GM23338 (cell line): ENCODE measurements around the gene BEGAIN. TPM values are rescaled to one million over a fixed set of nuclear protein-coding genes. Genes with fewer than 3 reads are reported as not detected.

ENCODE experiments used
- ATAC-seq: fragments of 200-7000 bp; cut with Tn5 transposase; 3 replicates; pipeline ENCODE4 v1.9.1; 2020
- DNase-seq: peaks from one replicate; pipeline ENCODE4 v3.0.0-alpha.2; 2015; ENCODE audit warnings: low spot score
- H2AFZ ChIP-seq: fragments of 200-600 bp; sonication (generic); 2 replicates; pipeline ENCODE4 v1.8.0; 2016; ENCODE audit warnings: antibody characterized with exemption, mild to moderate bottlenecking, moderate library complexity
- H3F3A ChIP-seq: fragments of 200-600 bp; sonication (generic); replicated peaks from 2 replicates; pipeline ENCODE4 v1.8.0; 2017; ENCODE audit warnings: antibody characterized with exemption, mixed run types, low read depth
- H3K27ac ChIP-seq: fragments of 200-600 bp; sonication (generic); 2 replicates; pipeline ENCODE4 v1.6.1; 2016; ENCODE audit warnings: low read depth
- H3K27me3 ChIP-seq: fragments of 200-600 bp; sonication (generic); 2 replicates; pipeline ENCODE4 v1.8.0; 2016; ENCODE audit warnings: mild to moderate bottlenecking, mixed run types, moderate library complexity; ENCODE audit not compliant: insufficient read depth
- H3K36me3 ChIP-seq: fragments of 200-600 bp; sonication (generic); 2 replicates; pipeline ENCODE4 v1.8.0; 2016; ENCODE audit warnings: mild to moderate bottlenecking; ENCODE audit not compliant: insufficient read depth
- H3K4me1 ChIP-seq: fragments of 200-600 bp; sonication (generic); 2 replicates; pipeline ENCODE4 v1.8.0; 2016; ENCODE audit warnings: mild to moderate bottlenecking, moderate library complexity; ENCODE audit not compliant: insufficient read depth
- H3K4me2 ChIP-seq: fragments of 200-600 bp; sonication (generic); 2 replicates; pipeline ENCODE4 v1.7.1; 2017; ENCODE audit warnings: mixed run types
- H3K4me3 ChIP-seq: fragments of 200-600 bp; sonication (generic); 2 replicates; pipeline ENCODE4 v1.6.1; 2016; ENCODE audit warnings: mixed run types
- H3K79me2 ChIP-seq: fragments of 200-600 bp; sonication (generic); replicated peaks from 2 replicates; pipeline ENCODE4 v1.8.0; 2017; ENCODE audit warnings: mild to moderate bottlenecking; ENCODE audit not compliant: insufficient read depth
- H3K9me2 ChIP-seq: fragments of 200-600 bp; sonication (generic); 2 replicates; pipeline ENCODE4 v1.8.0; 2017; ENCODE audit not compliant: insufficient read depth
- H4K20me1 ChIP-seq: fragments of 200-600 bp; sonication (generic); replicated peaks from 2 replicates; pipeline ENCODE4 v1.8.0; 2017; ENCODE audit warnings: mild to moderate bottlenecking; ENCODE audit not compliant: insufficient read depth
- H3K27ac Mint-ChIP-seq: 2 replicates; pipeline ENCODE4 v1.8.0; 2020; ENCODE audit warnings: inconsistent platforms, mild to moderate bottlenecking, moderate library complexity, mixed read lengths
- H3K27me3 Mint-ChIP-seq: 3 replicates; pipeline ENCODE4 v1.8.0; 2022; ENCODE audit warnings: low read depth, mild to moderate bottlenecking, moderate library complexity, mixed read lengths, inconsistent platforms; ENCODE audit not compliant: insufficient read depth, poor library complexity
- H3K36me3 Mint-ChIP-seq: 3 replicates; pipeline ENCODE4 v1.8.0; 2021; ENCODE audit warnings: low read depth, mild to moderate bottlenecking, inconsistent platforms, moderate library complexity, mixed read lengths
- H3K4me1 Mint-ChIP-seq: 3 replicates; pipeline ENCODE4 v1.8.0; 2020; ENCODE audit warnings: mild to moderate bottlenecking, inconsistent platforms, mixed read lengths
- H3K4me3 Mint-ChIP-seq: 3 replicates; pipeline ENCODE4 v1.8.0; 2021; ENCODE audit warnings: moderate library complexity, mild to moderate bottlenecking, inconsistent platforms, mixed read lengths
- H3K9me3 Mint-ChIP-seq: 3 replicates; pipeline ENCODE4 v1.8.0; 2020; ENCODE audit warnings: moderate library complexity, mild to moderate bottlenecking, inconsistent platforms, mixed read lengths
- CREB1 ChIP-seq: fragments of 250-450 bp; sonication (Bioruptor Pico); IDR thresholded peaks from 2 replicates; pipeline ENCODE4 v1.5.0; 2020; ENCODE audit warnings: low read depth, mild to moderate bottlenecking, moderate library complexity
- ETS1 ChIP-seq: IDR thresholded peaks from 2 replicates; pipeline ENCODE4 v1.6.1; 2016; ENCODE audit warnings: antibody characterized with exemption
- EZH2 ChIP-seq: fragments of 200-600 bp; sonication (generic); IDR thresholded peaks from one replicate; pipeline ENCODE4 v1.8.0; 2017; ENCODE audit warnings: antibody characterized with exemption, mild to moderate bottlenecking, low read depth; ENCODE audit not compliant: unreplicated experiment
- EZH2phosphoT487 ChIP-seq: fragments of 200-600 bp; sonication (generic); IDR thresholded peaks from one replicate; pipeline ENCODE4 v1.8.1; 2018; ENCODE audit warnings: antibody characterized with exemption; ENCODE audit not compliant: unreplicated experiment
- NANOG ChIP-seq: IDR thresholded peaks from 2 replicates; pipeline ENCODE4 v1.6.1; 2016; ENCODE audit warnings: antibody characterized with exemption, borderline replicate concordance
- STAT1 ChIP-seq: IDR thresholded peaks from one replicate; pipeline ENCODE4 v1.6.1; 2016; ENCODE audit warnings: antibody characterized with exemption; ENCODE audit not compliant: unreplicated experiment
- ZNF331 ChIP-seq: fragments of 250-450 bp; sonication (Bioruptor Pico); IDR thresholded peaks from 2 replicates; pipeline ENCODE4 v1.5.0; 2020; ENCODE audit warnings: low read depth, mild to moderate bottlenecking, moderate library complexity
- polyA plus RNA-seq: library from polyadenylated mRNA; unstranded; fragments of >200 nt; fragmentation: Nextera tagmentation; extraction: Ambion mirVana; gene quantifications from 2 replicates; pipeline ENCODE4 v1.2.1, GENCODE V29; 2016
- total RNA-seq: library from RNA; depleted of rRNA; stranded (reverse); fragments of >200 nt; shearing (Covaris generic); gene quantifications from 2 replicates; pipeline ENCODE4 v1.2.3, GENCODE V29; 2014
- TF ChIP-seq, protein P1 (sequence below), 2 experiments: fragments of 200-600 bp in 1 of 2; sonication (generic) in 1 of 2; conservative IDR thresholded peaks; 2 replicates each; pipeline versions ENCODE4 v1.5.1 to v1.6.1; 2016 to 2017; ENCODE audit warnings: antibody characterized with exemption in 2 of 2, low read depth in 2 of 2, mild to moderate bottlenecking in 2 of 2, moderate library complexity in 1 of 2
- TF ChIP-seq, protein P2 (sequence below): IDR thresholded peaks from one replicate; pipeline ENCODE4 v1.6.1; 2018; ENCODE audit warnings: antibody characterized with exemption; ENCODE audit not compliant: unreplicated experiment
- TF ChIP-seq, protein P3 (sequence below): fragments of 250-450 bp; sonication (Bioruptor Pico); IDR thresholded peaks from 2 replicates; pipeline ENCODE4 v1.5.0; 2020; ENCODE audit warnings: mild to moderate bottlenecking, moderate library complexity

The BEGAIN gene
- total and polyA plus RNA-seq, 2 experiments from 2014 or later = 0.60 to 2.4 TPM

DNA sequence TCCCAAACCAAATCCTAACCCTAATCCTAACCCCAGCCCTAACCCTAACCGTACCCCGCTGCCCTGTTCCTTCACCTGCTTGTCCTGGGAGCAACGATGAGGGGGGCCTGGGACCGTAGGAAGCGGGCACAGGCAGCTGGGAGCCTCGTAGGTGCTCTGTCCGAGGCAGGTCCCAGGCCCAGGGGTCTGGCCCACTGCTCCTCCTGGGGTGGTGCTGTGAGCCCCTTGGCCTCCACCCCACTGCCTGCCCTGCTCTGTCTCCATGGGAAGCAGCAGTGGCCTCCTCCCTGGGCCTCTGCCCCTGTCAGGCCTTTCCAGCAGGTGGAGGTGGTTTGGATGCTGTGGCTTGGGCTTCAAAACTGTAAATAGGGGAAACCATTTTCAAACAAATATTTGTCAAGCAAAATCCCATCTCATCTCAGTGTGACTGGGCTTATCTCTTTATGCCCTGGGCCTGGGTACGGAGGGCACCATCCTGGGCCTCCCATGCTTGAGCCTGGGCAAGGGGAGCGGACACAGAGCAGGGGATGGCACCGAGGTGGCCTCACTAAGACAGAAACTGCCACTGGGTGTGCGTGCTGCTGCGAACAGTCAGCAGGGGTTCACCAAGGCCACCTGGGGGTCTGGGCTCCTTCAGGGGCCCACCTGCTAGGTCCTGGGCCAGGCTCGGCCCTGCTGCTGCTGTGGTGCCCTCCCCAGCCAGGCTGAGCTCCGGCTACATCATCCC, 3.7 kb upstream of the BEGAIN start:
- no peaks in the 10 kb centered on the region for H4K20me1 ChIP-seq
- Mint-ChIP-seq H3K4me1 (peaks cover 9% of the 10 kb centered on the region), H3K4me3 (no peak overlapping the region), H3K36me3 (no peaks in the 10 kb centered on the region), H3K9me3 (no peaks in the 10 kb centered on the region), H3K27me3 (peaks cover 23% of the 10 kb centered on the region), H3K27ac (no peak overlapping the region)
- no peaks in the 10 kb centered on the region for H3K36me3 ChIP-seq
- H3K27me3 ChIP-seq = peaks cover 26% of the 10 kb centered on the region
- H3K4me2 ChIP-seq = no peak overlapping the region
- DNase-seq = no peak
- H3K4me1 ChIP-seq = no peaks in the 10 kb centered on the region; the same call in 1 of the 2 replicates
- H3K27ac ChIP-seq = no peak overlapping the region
- no peak overlapping the region for H2AFZ ChIP-seq
- no peaks in the 10 kb centered on the region for H3F3A ChIP-seq
- no peak overlapping the region for H3K4me3 ChIP-seq
- no peaks in the 10 kb centered on the region for H3K9me2 ChIP-seq
- H3K79me2 ChIP-seq = no peaks in the 10 kb centered on the region
- TF ChIP-seq EZH2 (no peak), CREB1 (CRISPR knock-in tag) (no peak), ZNF331 (CRISPR knock-in tag) (no peak), ETS1 (no peak), NANOG (no peak), EZH2phosphoT487 (no peak), STAT1 (no peak)
- TF ChIP-seq, protein P1, sequence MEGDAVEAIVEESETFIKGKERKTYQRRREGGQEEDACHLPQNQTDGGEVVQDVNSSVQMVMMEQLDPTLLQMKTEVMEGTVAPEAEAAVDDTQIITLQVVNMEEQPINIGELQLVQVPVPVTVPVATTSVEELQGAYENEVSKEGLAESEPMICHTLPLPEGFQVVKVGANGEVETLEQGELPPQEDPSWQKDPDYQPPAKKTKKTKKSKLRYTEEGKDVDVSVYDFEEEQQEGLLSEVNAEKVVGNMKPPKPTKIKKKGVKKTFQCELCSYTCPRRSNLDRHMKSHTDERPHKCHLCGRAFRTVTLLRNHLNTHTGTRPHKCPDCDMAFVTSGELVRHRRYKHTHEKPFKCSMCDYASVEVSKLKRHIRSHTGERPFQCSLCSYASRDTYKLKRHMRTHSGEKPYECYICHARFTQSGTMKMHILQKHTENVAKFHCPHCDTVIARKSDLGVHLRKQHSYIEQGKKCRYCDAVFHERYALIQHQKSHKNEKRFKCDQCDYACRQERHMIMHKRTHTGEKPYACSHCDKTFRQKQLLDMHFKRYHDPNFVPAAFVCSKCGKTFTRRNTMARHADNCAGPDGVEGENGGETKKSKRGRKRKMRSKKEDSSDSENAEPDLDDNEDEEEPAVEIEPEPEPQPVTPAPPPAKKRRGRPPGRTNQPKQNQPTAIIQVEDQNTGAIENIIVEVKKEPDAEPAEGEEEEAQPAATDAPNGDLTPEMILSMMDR (conservative IDR thresholded peaks at IDR 0.05; ENCODE audit: low read depth in 2 of 2) = no peak
- TF ChIP-seq, protein P2, sequence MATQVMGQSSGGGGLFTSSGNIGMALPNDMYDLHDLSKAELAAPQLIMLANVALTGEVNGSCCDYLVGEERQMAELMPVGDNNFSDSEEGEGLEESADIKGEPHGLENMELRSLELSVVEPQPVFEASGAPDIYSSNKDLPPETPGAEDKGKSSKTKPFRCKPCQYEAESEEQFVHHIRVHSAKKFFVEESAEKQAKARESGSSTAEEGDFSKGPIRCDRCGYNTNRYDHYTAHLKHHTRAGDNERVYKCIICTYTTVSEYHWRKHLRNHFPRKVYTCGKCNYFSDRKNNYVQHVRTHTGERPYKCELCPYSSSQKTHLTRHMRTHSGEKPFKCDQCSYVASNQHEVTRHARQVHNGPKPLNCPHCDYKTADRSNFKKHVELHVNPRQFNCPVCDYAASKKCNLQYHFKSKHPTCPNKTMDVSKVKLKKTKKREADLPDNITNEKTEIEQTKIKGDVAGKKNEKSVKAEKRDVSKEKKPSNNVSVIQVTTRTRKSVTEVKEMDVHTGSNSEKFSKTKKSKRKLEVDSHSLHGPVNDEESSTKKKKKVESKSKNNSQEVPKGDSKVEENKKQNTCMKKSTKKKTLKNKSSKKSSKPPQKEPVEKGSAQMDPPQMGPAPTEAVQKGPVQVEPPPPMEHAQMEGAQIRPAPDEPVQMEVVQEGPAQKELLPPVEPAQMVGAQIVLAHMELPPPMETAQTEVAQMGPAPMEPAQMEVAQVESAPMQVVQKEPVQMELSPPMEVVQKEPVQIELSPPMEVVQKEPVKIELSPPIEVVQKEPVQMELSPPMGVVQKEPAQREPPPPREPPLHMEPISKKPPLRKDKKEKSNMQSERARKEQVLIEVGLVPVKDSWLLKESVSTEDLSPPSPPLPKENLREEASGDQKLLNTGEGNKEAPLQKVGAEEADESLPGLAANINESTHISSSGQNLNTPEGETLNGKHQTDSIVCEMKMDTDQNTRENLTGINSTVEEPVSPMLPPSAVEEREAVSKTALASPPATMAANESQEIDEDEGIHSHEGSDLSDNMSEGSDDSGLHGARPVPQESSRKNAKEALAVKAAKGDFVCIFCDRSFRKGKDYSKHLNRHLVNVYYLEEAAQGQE = no peak
- TF ChIP-seq, protein P3, sequence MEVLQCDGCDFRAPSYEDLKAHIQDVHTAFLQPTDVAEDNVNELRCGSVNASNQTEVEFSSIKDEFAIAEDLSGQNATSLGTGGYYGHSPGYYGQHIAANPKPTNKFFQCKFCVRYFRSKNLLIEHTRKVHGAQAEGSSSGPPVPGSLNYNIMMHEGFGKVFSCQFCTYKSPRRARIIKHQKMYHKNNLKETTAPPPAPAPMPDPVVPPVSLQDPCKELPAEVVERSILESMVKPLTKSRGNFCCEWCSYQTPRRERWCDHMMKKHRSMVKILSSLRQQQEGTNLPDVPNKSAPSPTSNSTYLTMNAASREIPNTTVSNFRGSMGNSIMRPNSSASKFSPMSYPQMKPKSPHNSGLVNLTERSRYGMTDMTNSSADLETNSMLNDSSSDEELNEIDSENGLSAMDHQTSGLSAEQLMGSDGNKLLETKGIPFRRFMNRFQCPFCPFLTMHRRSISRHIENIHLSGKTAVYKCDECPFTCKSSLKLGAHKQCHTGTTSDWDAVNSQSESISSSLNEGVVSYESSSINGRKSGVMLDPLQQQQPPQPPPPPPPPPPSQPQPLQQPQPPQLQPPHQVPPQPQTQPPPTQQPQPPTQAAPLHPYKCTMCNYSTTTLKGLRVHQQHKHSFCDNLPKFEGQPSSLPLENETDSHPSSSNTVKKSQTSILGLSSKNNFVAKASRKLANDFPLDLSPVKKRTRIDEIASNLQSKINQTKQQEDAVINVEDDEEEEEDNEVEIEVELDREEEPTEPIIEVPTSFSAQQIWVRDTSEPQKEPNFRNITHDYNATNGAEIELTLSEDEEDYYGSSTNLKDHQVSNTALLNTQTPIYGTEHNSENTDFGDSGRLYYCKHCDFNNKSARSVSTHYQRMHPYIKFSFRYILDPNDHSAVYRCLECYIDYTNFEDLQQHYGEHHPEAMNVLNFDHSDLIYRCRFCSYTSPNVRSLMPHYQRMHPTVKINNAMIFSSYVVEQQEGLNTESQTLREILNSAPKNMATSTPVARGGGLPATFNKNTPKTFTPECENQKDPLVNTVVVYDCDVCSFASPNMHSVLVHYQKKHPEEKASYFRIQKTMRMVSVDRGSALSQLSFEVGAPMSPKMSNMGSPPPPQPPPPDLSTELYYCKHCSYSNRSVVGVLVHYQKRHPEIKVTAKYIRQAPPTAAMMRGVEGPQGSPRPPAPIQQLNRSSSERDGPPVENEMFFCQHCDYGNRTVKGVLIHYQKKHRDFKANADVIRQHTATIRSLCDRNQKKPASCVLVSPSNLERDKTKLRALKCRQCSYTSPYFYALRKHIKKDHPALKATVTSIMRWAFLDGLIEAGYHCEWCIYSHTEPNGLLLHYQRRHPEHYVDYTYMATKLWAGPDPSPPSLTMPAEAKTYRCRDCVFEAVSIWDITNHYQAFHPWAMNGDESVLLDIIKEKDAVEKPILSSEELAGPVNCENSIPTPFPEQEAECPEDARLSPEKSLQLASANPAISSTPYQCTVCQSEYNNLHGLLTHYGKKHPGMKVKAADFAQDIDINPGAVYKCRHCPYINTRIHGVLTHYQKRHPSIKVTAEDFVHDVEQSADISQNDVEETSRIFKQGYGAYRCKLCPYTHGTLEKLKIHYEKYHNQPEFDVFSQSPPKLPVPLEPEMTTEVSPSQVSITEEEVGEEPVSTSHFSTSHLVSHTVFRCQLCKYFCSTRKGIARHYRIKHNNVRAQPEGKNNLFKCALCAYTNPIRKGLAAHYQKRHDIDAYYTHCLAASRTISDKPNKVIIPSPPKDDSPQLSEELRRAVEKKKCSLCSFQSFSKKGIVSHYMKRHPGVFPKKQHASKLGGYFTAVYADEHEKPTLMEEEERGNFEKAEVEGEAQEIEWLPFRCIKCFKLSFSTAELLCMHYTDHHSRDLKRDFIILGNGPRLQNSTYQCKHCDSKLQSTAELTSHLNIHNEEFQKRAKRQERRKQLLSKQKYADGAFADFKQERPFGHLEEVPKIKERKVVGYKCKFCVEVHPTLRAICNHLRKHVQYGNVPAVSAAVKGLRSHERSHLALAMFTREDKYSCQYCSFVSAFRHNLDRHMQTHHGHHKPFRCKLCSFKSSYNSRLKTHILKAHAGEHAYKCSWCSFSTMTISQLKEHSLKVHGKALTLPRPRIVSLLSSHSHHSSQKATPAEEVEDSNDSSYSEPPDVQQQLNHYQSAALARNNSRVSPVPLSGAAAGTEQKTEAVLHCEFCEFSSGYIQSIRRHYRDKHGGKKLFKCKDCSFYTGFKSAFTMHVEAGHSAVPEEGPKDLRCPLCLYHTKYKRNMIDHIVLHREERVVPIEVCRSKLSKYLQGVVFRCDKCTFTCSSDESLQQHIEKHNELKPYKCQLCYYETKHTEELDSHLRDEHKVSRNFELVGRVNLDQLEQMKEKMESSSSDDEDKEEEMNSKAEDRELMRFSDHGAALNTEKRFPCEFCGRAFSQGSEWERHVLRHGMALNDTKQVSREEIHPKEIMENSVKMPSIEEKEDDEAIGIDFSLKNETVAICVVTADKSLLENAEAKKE (CRISPR knock-in tag) = no peak
- no peak for ATAC-seq
